H1 (cell line): ENCODE results near the gene SZT2. TPM values are rescaled to one million over a fixed set of nuclear protein-coding genes. Genes with fewer than 3 reads are reported as not detected.

ENCODE experiments used
- ASH2L ChIP-seq: fragments of 200-600, 300-600 bp; sonication (generic); IDR thresholded peaks from one replicate; pipeline ENCODE4 v1.7.1; 2017; ENCODE audit warnings: low read length
- ATF2 ChIP-seq: IDR thresholded peaks from 2 replicates; pipeline ENCODE4 v1.6.1; 2012; ENCODE audit warnings: low read length, inconsistent platforms
- BCL11A ChIP-seq, 2 experiments: IDR thresholded peaks; one replicate each; pipeline ENCODE4 v1.6.1; 2011; ENCODE audit warnings: low read depth in 2 of 2, low read length in 2 of 2, mild to moderate bottlenecking in 2 of 2
- EZH2 ChIP-seq: fragments of 200-600 bp; sonication (generic); IDR thresholded peaks from 2 replicates; pipeline ENCODE4 v1.7.1; 2012; ENCODE audit warnings: low read depth, mild to moderate bottlenecking, moderate library complexity, low read length, inconsistent platforms; ENCODE audit not compliant: severe bottlenecking
- FOSL1 ChIP-seq: IDR thresholded peaks from 2 replicates; pipeline ENCODE4 v1.6.1; 2011; ENCODE audit warnings: mild to moderate bottlenecking, low read depth, low read length, moderate library complexity; ENCODE audit not compliant: insufficient read depth
- GABPA ChIP-seq: IDR thresholded peaks from 2 replicates; pipeline ENCODE4 v1.6.1; 2011; ENCODE audit warnings: mild to moderate bottlenecking, low read length, moderate library complexity, borderline replicate concordance; ENCODE audit not compliant: insufficient read depth
- HDAC2 ChIP-seq, 2 experiments: fragments of 300-600 bp in 1 of 2; sonication (generic) in 1 of 2; IDR thresholded peaks; 2 replicates each; pipeline ENCODE4 v1.6.1; 2011 to 2012; ENCODE audit warnings: low read depth in 2 of 2, low read length in 2 of 2, mild to moderate bottlenecking in 2 of 2, moderate library complexity in 2 of 2, borderline replicate concordance in 1 of 2, inconsistent platforms in 1 of 2
- HDAC6 ChIP-seq: IDR thresholded peaks from one replicate; pipeline ENCODE4 v1.7.1; 2012; ENCODE audit warnings: low read depth, mild to moderate bottlenecking, inconsistent platforms, low read length, moderate library complexity
- JUN ChIP-seq: IDR thresholded peaks from 2 replicates; pipeline ENCODE4 v1.6.1; 2011; ENCODE audit warnings: low read depth, mild to moderate bottlenecking, improper control_type of control experiment, low read length
- JUND ChIP-seq: IDR thresholded peaks from 2 replicates; pipeline ENCODE4 v1.6.1; 2011; ENCODE audit warnings: mild to moderate bottlenecking, improper control_type of control experiment, low read length
- KDM1A ChIP-seq: fragments of 200-600, 300-600 bp; sonication (generic); IDR thresholded peaks from 2 replicates; pipeline ENCODE4 v1.7.1; 2016; ENCODE audit warnings: mild to moderate bottlenecking, low read length, borderline replicate concordance
- KDM4A ChIP-seq: IDR thresholded peaks from one replicate; pipeline ENCODE4 v1.7.1; 2012; ENCODE audit warnings: low read depth, mild to moderate bottlenecking, moderate library complexity, low read length, inconsistent platforms; ENCODE audit not compliant: severe bottlenecking
- NRF1 ChIP-seq: IDR thresholded peaks from 2 replicates; pipeline ENCODE4 v1.6.1; 2011; ENCODE audit warnings: mild to moderate bottlenecking, low read depth, low read length, improper control_type of control experiment
- PHF8 ChIP-seq: fragments of 200-600 bp; sonication (generic); conservative IDR thresholded peaks from 2 replicates; pipeline ENCODE4 v1.7.1; 2012; ENCODE audit warnings: low read depth, mild to moderate bottlenecking, inconsistent platforms, low read length, moderate library complexity
- SIN3A ChIP-seq, 2 experiments: IDR thresholded peaks in 1 of 2; conservative IDR thresholded peaks in 1 of 2; 2 replicates each; pipeline ENCODE4 v1.6.1; 2011 to 2012; ENCODE audit warnings: low read length in 2 of 2, improper control_type of control experiment in 1 of 2, low read depth in 1 of 2, mild to moderate bottlenecking in 1 of 2
- SIX5 ChIP-seq: IDR thresholded peaks from 2 replicates; pipeline ENCODE4 v1.6.1; 2011; ENCODE audit warnings: mild to moderate bottlenecking, low read depth, low read length
- TAF7 ChIP-seq: optimal IDR thresholded peaks from 2 replicates; pipeline ENCODE3; 2011; ENCODE audit warnings: low read depth, mild to moderate bottlenecking, inconsistent platforms, low read length, moderate library complexity, borderline replicate concordance
- polyA plus RNA-seq, 7 experiments: library from polyadenylated mRNA; depleted of rRNA in 3 of 7; stranded (reverse) in 5 of 7; unstranded in 2 of 7; fragments of >200 nt in 5 of 7; fragments of 200-250 nt in 2 of 7; gene quantifications; 1 replicate in 5 of 7; 2 replicates in 1 of 7; 4 replicates in 1 of 7; pipeline versions ENCODE4 v1.2.1 to v1.2.3, GENCODE V29; 2011 to 2013; ENCODE audit warnings: missing spikeins in 2 of 7, mixed read lengths in 2 of 7
- total RNA-seq: library from RNA; stranded (reverse); fragmentation: NEBNext Ultra II Directional; extraction: Animal tissue kit (Norgen Biotek cat#: 25700); gene quantifications from 2 replicates; pipeline ENCODE4 v1.2.1, GENCODE V29; 2021
- TF ChIP-seq, protein P1 (sequence below), 3 experiments: IDR thresholded peaks; 1 replicate in 2 of 3; 2 replicates in 1 of 3; pipeline versions ENCODE4 v1.5.1 to v1.6.1; 2011; ENCODE audit warnings: low read length in 3 of 3, mild to moderate bottlenecking in 3 of 3, inconsistent platforms in 2 of 3, low read depth in 1 of 3, moderate library complexity in 1 of 3; ENCODE audit not compliant: insufficient read depth in 1 of 3; ENCODE audit errors: control extremely low read depth in 1 of 3

Gene SZT2
- total and polyA plus RNA-seq, 2 of the 8 experiments (the other 6 are each of a cell fraction or from before 2014, with no cell fraction given): 4.7 to 12.9 TPM

- TF ChIP-seq EZH2: no peak
- TF ChIP-seq TAF7: peak; percentile 71
- TF ChIP-seq JUND: no peak
- no peak for TF ChIP-seq KDM1A
- TF ChIP-seq SIX5: no peak
- 0 out of 2 replicates have a peak, but pooled peaks have one; percentile 23 for TF ChIP-seq GABPA
- peak; percentile 50 for TF ChIP-seq ASH2L
- no peak for TF ChIP-seq NRF1
- TF ChIP-seq, protein P1, sequence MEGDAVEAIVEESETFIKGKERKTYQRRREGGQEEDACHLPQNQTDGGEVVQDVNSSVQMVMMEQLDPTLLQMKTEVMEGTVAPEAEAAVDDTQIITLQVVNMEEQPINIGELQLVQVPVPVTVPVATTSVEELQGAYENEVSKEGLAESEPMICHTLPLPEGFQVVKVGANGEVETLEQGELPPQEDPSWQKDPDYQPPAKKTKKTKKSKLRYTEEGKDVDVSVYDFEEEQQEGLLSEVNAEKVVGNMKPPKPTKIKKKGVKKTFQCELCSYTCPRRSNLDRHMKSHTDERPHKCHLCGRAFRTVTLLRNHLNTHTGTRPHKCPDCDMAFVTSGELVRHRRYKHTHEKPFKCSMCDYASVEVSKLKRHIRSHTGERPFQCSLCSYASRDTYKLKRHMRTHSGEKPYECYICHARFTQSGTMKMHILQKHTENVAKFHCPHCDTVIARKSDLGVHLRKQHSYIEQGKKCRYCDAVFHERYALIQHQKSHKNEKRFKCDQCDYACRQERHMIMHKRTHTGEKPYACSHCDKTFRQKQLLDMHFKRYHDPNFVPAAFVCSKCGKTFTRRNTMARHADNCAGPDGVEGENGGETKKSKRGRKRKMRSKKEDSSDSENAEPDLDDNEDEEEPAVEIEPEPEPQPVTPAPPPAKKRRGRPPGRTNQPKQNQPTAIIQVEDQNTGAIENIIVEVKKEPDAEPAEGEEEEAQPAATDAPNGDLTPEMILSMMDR (IDR thresholded peaks at IDR 0.05; ENCODE audit: control extremely low read depth in 1 of 3, insufficient read depth in 1 of 3, low read depth in 1 of 3, low read length in 3 of 3): no peak
- no peak for TF ChIP-seq JUN
- TF ChIP-seq PHF8: peak; percentile 63
- peak; percentile 35 for TF ChIP-seq KDM4A
- no peak for TF ChIP-seq BCL11A (IDR thresholded peaks at IDR 0.05; ENCODE audit: low read depth in 2 of 2, low read length in 2 of 2)
- no peak for TF ChIP-seq ATF2
- TF ChIP-seq SIN3A (conservative IDR thresholded peaks at IDR 0.05 in 1 of 2, IDR thresholded peaks at IDR 0.05 in 1 of 2; ENCODE audit: low read depth in 1 of 2, low read length in 2 of 2): peak in 1 of 2 experiments; percentile 80; a peak in 2 of 4 replicates
- TF ChIP-seq HDAC2 (IDR thresholded peaks at IDR 0.05; ENCODE audit: borderline replicate concordance in 1 of 2, low read depth in 2 of 2, low read length in 2 of 2): no peak
- no peak for TF ChIP-seq HDAC6
- TF ChIP-seq FOSL1: no peak
These were observed 30.7 kb upstream of the SZT2 start, which contains the start of gene CDC20 (continued) for GRCh38 chr1:43358746-43359693.
